Stimulated activated CD4-positive, alpha-beta T cell treated with anti-CD3 and anti-CD28 coated beads, Interleukin-1b, Interleukin-23, amount 100 ng/mL, for 48 hours (primary cell): ENCODE measurements around the gene DESI2.
A peak's percentile ranks its signal among the peaks of the same experiment; 100 is the strongest.
"Not testable (repeated sequence)": the region's sequence is repeated elsewhere in the genome, so short reads cannot be mapped to it uniquely, and the experiment has no call there.

ENCODE experiments used
- DNase-seq: peaks from one replicate; pipeline ENCODE4 v3.0.0-alpha.2; 2020

The DESI2 gene

GRCh38 chr1:244709076-244709475 is 56.1 kb downstream of the DESI2 start:
- no peak for DNase-seq

- DNase-seq, result no peak
Observed at GRCh38 chr1:244709476-244710368, 56.8 kb downstream of the DESI2 start.

- DNase-seq, result no peak
Observed at GRCh38 chr1:244710474-244711062, 57.6 kb downstream of the DESI2 start.

- peak; percentile 36 for DNase-seq
Observed at GRCh38 chr1:244712669-244713068, 59.7 kb downstream of the DESI2 start.

GRCh38 chr1:244713332-244713731 is 60.4 kb downstream of the DESI2 start:
- DNase-seq, result no peak

- no peak for DNase-seq
Observed at GRCh38 chr1:244727871-244728474, 75.0 kb downstream of the DESI2 start.

- peak; percentile 33 for DNase-seq
Observed at GRCh38 chr1:244730153-244730933, 77.4 kb downstream of the DESI2 start.

- no peak for DNase-seq
Observed at GRCh38 chr1:244730934-244731434, 78.1 kb downstream of the DESI2 start.

- no peak for DNase-seq
Observed at GRCh38 chr1:244731651-244732050, 78.7 kb downstream of the DESI2 start.

- DNase-seq, result no peak
Observed at GRCh38 chr1:244732851-244733450, 80.0 kb downstream of the DESI2 start.

GRCh38 chr1:244735404-244735803 is 82.5 kb downstream of the DESI2 start:
- no peak for DNase-seq

GRCh38 chr1:244735876-244736561 is 83.1 kb downstream of the DESI2 start:
- DNase-seq, result no peak

GRCh38 chr1:244739140-244739539 is 86.2 kb downstream of the DESI2 start:
- DNase-seq, result not testable (repeated sequence)

- not testable (repeated sequence) for DNase-seq
Observed at GRCh38 chr1:244740027-244740617, 87.2 kb downstream of the DESI2 start.

- no peak for DNase-seq
Observed at GRCh38 chr1:244741692-244742091, 88.8 kb downstream of the DESI2 start.

GRCh38 chr1:244749230-244750016 is 96.5 kb downstream of the DESI2 start:
- DNase-seq, result no peak

GRCh38 chr1:244751271-244751895 is 98.5 kb downstream of the DESI2 start:
- no peak for DNase-seq

- DNase-seq, result no peak
Observed at GRCh38 chr1:244755673-244756072, 102.7 kb downstream of the DESI2 start.

- no peak for DNase-seq
Observed at GRCh38 chr1:244757091-244757939, 104.4 kb downstream of the DESI2 start.
